PFSK-1 (cell line): ENCODE measurements around the gene RPS6KA2.

Source experiments
- POLR2AphosphoS5 ChIP-seq: IDR thresholded peaks from 2 replicates; pipeline ENCODE4 v1.6.1; 2012; ENCODE audit warnings: low read depth, mild to moderate bottlenecking, control low read depth, low read length, moderate library complexity
- TF ChIP-seq, protein P1 (sequence below), 2 experiments: IDR thresholded peaks; 2 replicates each; pipeline versions ENCODE4 v1.6.1 to v1.8.0; 2011 to 2012; ENCODE audit warnings: low read depth in 2 of 2, low read length in 2 of 2, control low read depth in 1 of 2, inconsistent platforms in 1 of 2, mild to moderate bottlenecking in 1 of 2, moderate library complexity in 1 of 2; ENCODE audit not compliant: insufficient read depth in 1 of 2

DNA sequence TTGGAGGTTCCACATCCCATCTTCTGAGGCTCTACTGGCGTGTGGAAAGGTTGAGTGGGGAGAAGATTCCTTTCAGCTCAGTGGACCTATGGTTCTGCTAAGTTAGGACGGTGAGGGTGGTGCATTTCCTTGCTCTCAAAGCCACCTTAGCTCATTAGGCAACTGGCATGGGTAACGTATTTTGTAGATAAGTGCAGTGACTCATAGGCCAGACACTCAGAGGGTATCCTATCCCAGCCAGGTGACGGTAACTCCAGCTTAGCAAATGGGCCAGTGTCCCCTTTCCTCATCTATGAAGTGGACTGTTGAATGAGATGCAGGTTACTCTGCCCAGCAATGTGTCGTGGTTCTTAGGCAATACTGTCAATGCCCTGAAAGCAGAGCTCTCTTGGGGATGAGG lies 3.7 kb downstream of the RPS6KA2 start:
- no peak for TF ChIP-seq POLR2AphosphoS5
- TF ChIP-seq, protein P1, sequence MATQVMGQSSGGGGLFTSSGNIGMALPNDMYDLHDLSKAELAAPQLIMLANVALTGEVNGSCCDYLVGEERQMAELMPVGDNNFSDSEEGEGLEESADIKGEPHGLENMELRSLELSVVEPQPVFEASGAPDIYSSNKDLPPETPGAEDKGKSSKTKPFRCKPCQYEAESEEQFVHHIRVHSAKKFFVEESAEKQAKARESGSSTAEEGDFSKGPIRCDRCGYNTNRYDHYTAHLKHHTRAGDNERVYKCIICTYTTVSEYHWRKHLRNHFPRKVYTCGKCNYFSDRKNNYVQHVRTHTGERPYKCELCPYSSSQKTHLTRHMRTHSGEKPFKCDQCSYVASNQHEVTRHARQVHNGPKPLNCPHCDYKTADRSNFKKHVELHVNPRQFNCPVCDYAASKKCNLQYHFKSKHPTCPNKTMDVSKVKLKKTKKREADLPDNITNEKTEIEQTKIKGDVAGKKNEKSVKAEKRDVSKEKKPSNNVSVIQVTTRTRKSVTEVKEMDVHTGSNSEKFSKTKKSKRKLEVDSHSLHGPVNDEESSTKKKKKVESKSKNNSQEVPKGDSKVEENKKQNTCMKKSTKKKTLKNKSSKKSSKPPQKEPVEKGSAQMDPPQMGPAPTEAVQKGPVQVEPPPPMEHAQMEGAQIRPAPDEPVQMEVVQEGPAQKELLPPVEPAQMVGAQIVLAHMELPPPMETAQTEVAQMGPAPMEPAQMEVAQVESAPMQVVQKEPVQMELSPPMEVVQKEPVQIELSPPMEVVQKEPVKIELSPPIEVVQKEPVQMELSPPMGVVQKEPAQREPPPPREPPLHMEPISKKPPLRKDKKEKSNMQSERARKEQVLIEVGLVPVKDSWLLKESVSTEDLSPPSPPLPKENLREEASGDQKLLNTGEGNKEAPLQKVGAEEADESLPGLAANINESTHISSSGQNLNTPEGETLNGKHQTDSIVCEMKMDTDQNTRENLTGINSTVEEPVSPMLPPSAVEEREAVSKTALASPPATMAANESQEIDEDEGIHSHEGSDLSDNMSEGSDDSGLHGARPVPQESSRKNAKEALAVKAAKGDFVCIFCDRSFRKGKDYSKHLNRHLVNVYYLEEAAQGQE (IDR thresholded peaks at IDR 0.05; ENCODE audit: insufficient read depth in 1 of 2, low read depth in 2 of 2, low read length in 2 of 2) = no peak
